Cardiac septum (tissue), 1 donor: ENCODE results near the gene STX8. TPM values are rescaled to one million over a fixed set of nuclear protein-coding genes. Genes with fewer than 3 reads are reported as not detected.
A peak's percentile ranks its signal among the peaks of the same experiment; 100 is the strongest.

Experiments
- DNase-seq: peaks from one replicate; pipeline ENCODE4 v3.0.0-alpha.2; 2020; ENCODE audit warnings: low spot score
- intact Hi-C: fragments of 100-400 bp; cut with DNase I; formaldehyde crosslinking; loops from one replicate; pipeline ENCODE4 v1.14.0; 2022
- total RNA-seq: library from RNA; stranded (reverse); fragmentation: NEBNext Ultra II Directional; extraction: Animal tissue kit (Norgen Biotek cat#: 25700); gene quantifications from one replicate; pipeline ENCODE4 v1.2.1, GENCODE V29; 2021
- donor health status: DM: no; HTN: no; CAD: no.

The STX8 gene
- total RNA-seq, 1 donor from 2014 or later, result 53.0 TPM

GRCh38 chr17:9239793-9240658, 335.6 kb downstream of the STX8 start:
- DNase-seq, result peak; percentile 87
- intact Hi-C loops, result loop anchor here (2.0 to 5.0 kb wide), 2 partner anchors 131 to 218 kb away; partner anchors contain the start of gene NTN1

- intact Hi-C loops, result no loop called here
- no peak for DNase-seq
Measured at GRCh38 chr17:9239246-9239792, 336.3 kb downstream of the STX8 start.

- DNase-seq, result no peak
Measured at GRCh38 chr17:9238340-9239245, 337.0 kb downstream of the STX8 start.

GRCh38 chr17:9237661-9238301, 337.8 kb downstream of the STX8 start:
- intact Hi-C loops, result no loop called here
- DNase-seq, result no peak

More at GRCh38 chr17:9238340-9239245, 337.0 kb downstream of the STX8 start:
- intact Hi-C loops, result no loop called here

GRCh38 chr17:9237053-9237410, 338.6 kb downstream of the STX8 start:
- intact Hi-C loops, result no loop called here
- no peak for DNase-seq

GRCh38 chr17:9236286-9237052, 339.2 kb downstream of the STX8 start:
- no peak for DNase-seq
- intact Hi-C loops, result no loop called here

GRCh38 chr17:9235346-9235745, 340.3 kb downstream of the STX8 start:
- no peak for DNase-seq
- intact Hi-C loops, result no loop called here

GRCh38 chr17:9234389-9234945, 341.2 kb downstream of the STX8 start:
- DNase-seq, result no peak
- intact Hi-C loops, result no loop called here

- no peak for DNase-seq
- intact Hi-C loops, result no loop called here
Measured at GRCh38 chr17:9233761-9234160, 341.9 kb downstream of the STX8 start.

- intact Hi-C loops, result no loop called here
- no peak for DNase-seq
Measured at GRCh38 chr17:9233271-9233599, 342.4 kb downstream of the STX8 start.

- DNase-seq, result no peak
- intact Hi-C loops, result no loop called here
Measured at GRCh38 chr17:9232591-9233270, 342.9 kb downstream of the STX8 start.

- intact Hi-C loops, result no loop called here
Measured at GRCh38 chr17:9232155-9232475, 343.5 kb downstream of the STX8 start.

GRCh38 chr17:9231449-9232154, 344.0 kb downstream of the STX8 start:
- DNase-seq, result no peak
- intact Hi-C loops, result no loop called here

More at GRCh38 chr17:9232155-9232475, 343.5 kb downstream of the STX8 start:
- no peak for DNase-seq

- intact Hi-C loops, result no loop called here
- no peak for DNase-seq
Measured at GRCh38 chr17:9230861-9231260, 344.8 kb downstream of the STX8 start.

GRCh38 chr17:9230346-9230745, 345.3 kb downstream of the STX8 start:
- no peak for DNase-seq
- intact Hi-C loops, result no loop called here

GRCh38 chr17:9229826-9230201, 345.8 kb downstream of the STX8 start:
- no peak for DNase-seq
- intact Hi-C loops, result no loop called here

- DNase-seq, result no peak
- intact Hi-C loops, result no loop called here
Measured at GRCh38 chr17:9229160-9229825, 346.3 kb downstream of the STX8 start.
